NCI-H2196 (cell line): Measurements from ENCODE around the gene TCEAL5.
"Not testable (repeated sequence)": the region's sequence is repeated elsewhere in the genome, so short reads cannot be mapped to it uniquely, and the experiment has no call there.

Experiments used
- DNase-seq: peaks from one replicate; lab custom pipeline; 2025; ENCODE audit not compliant: unreplicated experiment; lab: John Stamatoyannopoulos, UW

TCEAL5 gene

DNA sequence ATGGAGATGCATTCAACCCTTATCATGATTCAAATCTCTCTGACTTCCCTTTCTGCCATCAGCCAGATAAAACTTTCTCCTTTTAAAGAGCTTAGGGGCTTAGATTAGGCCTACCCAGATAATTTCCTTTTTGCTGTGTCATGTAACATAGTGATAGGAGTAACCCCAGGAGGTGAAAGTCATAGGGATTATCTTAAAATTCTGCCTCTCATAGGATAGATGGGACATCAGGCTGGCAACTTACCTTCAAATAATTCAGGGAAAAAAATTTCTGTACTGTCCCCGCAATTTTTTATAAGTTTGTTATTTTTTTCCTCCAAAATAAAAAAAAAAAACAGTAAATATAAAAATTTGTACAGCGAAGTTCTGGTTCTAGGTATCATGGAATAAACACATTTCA is 40.9 kb downstream of the TCEAL5 start:
- DNase-seq: not testable (repeated sequence)

DNA sequence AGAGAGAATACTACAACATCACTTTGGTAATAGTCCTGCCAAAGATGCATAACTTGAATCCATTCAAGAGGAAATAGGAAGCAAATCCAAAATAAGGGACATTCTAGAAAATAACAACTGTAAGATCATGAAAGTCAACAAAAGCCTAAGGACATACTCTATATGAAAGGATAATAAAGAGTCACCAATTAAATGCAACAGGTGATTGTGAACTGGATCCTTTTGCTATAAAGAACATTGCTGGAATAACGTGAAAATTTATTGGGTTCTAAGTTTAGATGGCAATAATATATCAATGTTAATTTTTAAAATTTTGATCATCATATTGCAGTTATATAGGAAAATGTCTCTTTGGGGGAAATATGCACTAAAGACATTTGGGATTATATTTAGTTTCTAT is 41.7 kb downstream of the TCEAL5 start:
- DNase-seq: no peak

- no peak for DNase-seq
Observed at GRCh38 chrX:103233263-103233662, 43.3 kb downstream of the TCEAL5 start.

- DNase-seq: not testable (repeated sequence)
Observed at GRCh38 chrX:103225918-103226317, 50.6 kb downstream of the TCEAL5 start.
